Hematopoietic multipotent progenitor cell treated with erythropoietin and hydrocortisone succinate and interleukin-3 and kit ligand, for 8 days (in vitro differentiated cells): ENCODE data around the gene PCNT.

Experiments
- DNase-seq: peaks from one replicate; pipeline ENCODE4 v3.0.0-alpha.2; 2015

PCNT gene

GRCh38 chr21:46486481-46487126 lies 162.6 kb downstream of the PCNT start:
- peak; percentile 12 for DNase-seq

- DNase-seq = no peak
Measured at GRCh38 chr21:46489162-46489663, 165.3 kb downstream of the PCNT start.

- DNase-seq = no peak
Measured at GRCh38 chr21:46489800-46490199, 165.8 kb downstream of the PCNT start.

- DNase-seq = no peak
Measured at GRCh38 chr21:46491553-46491952, 167.6 kb downstream of the PCNT start.

GRCh38 chr21:46492851-46493250 lies 168.9 kb downstream of the PCNT start:
- no peak for DNase-seq

- no peak for DNase-seq
Measured at GRCh38 chr21:46493828-46494227, 169.9 kb downstream of the PCNT start.
